ENCODE measurements around the gene PARP4. TPM values are rescaled to one million over a fixed set of nuclear protein-coding genes. Genes with fewer than 3 reads are reported as not detected.
"Not testable (repeated sequence)": the region's sequence is repeated elsewhere in the genome, so short reads cannot be mapped to it uniquely, and the experiment has no call there.

Gene PARP4
- total RNA-seq, 1 experiment from 2014 or later = 76.0 TPM

DNA sequence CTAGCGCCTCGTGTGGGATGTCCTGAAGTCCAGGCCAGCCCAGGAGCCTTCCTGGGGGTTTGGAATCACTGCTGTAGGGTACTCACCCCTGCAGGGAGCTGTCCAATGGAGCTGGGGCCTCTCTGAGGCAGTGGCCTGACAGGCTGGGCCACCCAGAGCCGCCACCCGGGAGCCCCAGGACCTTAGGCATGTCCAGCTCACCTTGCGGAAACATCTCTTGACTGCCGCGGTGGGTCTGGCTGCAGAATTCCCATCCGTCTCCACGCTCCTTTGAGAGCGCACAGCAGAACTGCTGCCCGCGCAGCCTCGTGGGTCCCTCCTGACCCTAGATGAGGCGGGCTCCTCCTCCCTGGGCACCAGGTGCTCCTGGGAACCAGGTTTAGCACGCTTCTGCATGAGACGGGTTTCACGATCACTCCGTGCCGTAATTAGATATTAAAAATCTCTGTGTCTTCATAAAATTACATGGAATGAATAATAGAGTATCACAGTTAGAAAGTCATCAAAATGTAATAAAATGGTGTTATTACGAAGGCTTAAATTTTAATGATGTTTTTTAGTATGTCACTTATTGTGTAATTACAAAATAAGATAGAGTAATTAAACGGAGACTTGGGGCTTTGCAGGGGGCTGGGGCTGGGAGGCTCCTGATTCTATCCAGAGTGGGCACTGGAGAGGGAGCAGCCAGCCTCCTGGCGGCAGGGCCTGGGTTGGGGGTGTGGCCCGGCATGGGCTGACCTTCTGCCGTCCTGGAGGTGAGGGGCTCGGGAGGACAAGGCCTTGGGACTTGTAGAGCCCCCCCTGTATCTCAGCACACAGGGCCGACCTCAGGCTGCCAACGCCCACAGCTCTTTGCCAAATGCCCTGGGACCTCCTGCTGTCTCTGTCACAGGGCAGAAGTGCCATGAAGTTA lies 120.6 kb downstream of the PARP4 start:
- POLR2A ChIA-PET; H2AFZ ChIP-seq (ENCODE audit: low read depth, low read length, poor library complexity, severe bottlenecking); H4K20me1 ChIP-seq (ENCODE audit: insufficient read depth); H3K27ac ChIP-seq (ENCODE audit: low read depth, low read length); ATAC-seq; H3K9me2 ChIP-seq (ENCODE audit: insufficient read depth); H3K9me3 ChIP-seq (ENCODE audit: control insufficient read depth in 1 of 2, insufficient read depth in 1 of 2, low read depth in 1 of 2, low read length in 2 of 2); H3K27me3 ChIP-seq (ENCODE audit: insufficient read depth, low read length); H3K36me3 ChIP-seq (ENCODE audit: control insufficient read depth in 1 of 2, insufficient read depth in 2 of 2, low read length in 2 of 2); H3K9ac ChIP-seq (ENCODE audit: low read length); intact Hi-C loops (cut with micrococcal nuclease); CTCF ChIA-PET; H3K4me2 ChIP-seq (ENCODE audit: low read length); DNase-seq (ENCODE audit: low read depth, low spot score); RAD21 ChIA-PET (ENCODE audit: low non-redundant PET in 1 of 2, low total read pairs in 2 of 2, uncharacterized antibody in 2 of 2, unreplicated experiment in 2 of 2); H3K4me1 ChIP-seq (ENCODE audit: control insufficient read depth in 1 of 2, insufficient read depth in 2 of 2, low read length in 2 of 2); BruUV-seq (replicated peaks); H3K4me3 ChIP-seq (replicated peaks in 1 of 2; ENCODE audit: low read depth in 1 of 2, low read length in 2 of 2); H3K79me2 ChIP-seq (ENCODE audit: insufficient read depth, low read length): not testable (repeated sequence)

DNA sequence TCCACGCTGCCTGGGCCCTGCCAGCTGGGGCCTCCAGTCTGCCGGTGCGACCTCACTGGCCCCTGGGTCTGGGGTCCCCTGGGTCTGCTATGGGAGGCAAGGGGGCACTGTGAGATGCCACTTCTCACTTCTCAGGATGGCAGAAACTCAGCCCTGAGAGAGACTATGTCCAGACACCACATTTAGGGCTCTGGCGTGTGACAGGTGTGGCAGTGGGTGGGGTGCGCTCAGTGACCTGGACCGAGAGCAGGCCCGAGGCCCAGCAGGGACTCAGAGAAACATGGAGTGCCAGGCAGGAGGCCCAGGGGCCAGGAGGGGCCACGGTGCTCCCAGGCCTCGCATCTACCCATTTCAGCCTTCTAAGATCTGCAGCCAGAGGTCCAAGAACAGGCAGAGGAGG lies 121.8 kb downstream of the PARP4 start:
- CTCF ChIA-PET; intact Hi-C loops (cut with micrococcal nuclease); H3K4me3 ChIP-seq (replicated peaks in 1 of 2; ENCODE audit: low read depth in 1 of 2, low read length in 2 of 2); H3K27ac ChIP-seq (ENCODE audit: low read depth, low read length); POLR2A ChIA-PET; H3K9ac ChIP-seq (ENCODE audit: low read length); H3K9me2 ChIP-seq (ENCODE audit: insufficient read depth); H3K36me3 ChIP-seq (ENCODE audit: control insufficient read depth in 1 of 2, insufficient read depth in 2 of 2, low read length in 2 of 2); H3K9me3 ChIP-seq (ENCODE audit: control insufficient read depth in 1 of 2, insufficient read depth in 1 of 2, low read depth in 1 of 2, low read length in 2 of 2); H3K4me1 ChIP-seq (ENCODE audit: control insufficient read depth in 1 of 2, insufficient read depth in 2 of 2, low read length in 2 of 2); H3K79me2 ChIP-seq (ENCODE audit: insufficient read depth, low read length); DNase-seq (ENCODE audit: low read depth, low spot score); BruUV-seq (replicated peaks); H3K27me3 ChIP-seq (ENCODE audit: insufficient read depth, low read length); H2AFZ ChIP-seq (ENCODE audit: low read depth, low read length, poor library complexity, severe bottlenecking); H3K4me2 ChIP-seq (ENCODE audit: low read length); ATAC-seq; RAD21 ChIA-PET (ENCODE audit: low non-redundant PET in 1 of 2, low total read pairs in 2 of 2, uncharacterized antibody in 2 of 2, unreplicated experiment in 2 of 2); H4K20me1 ChIP-seq (ENCODE audit: insufficient read depth): not testable (repeated sequence)

DNA sequence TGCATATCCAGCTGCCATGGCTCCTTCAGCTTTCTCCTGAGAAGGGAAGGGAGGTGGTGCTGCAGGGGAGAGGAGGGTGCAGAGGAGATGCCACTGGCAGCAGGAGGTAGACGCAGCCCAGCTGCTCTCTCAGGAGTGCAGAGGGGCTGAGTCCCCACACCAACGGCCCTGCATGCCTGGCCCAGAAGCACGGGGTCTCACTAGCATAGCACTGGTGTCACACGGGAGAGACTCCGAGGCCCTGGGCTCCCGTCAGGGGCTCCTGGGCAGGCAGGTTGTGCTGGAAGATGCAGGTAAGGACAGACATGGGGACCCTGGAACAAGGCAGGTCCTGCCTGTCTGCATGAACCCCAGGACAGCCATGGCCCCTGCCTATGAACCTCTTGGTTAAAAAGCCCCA lies 123.1 kb downstream of the PARP4 start:
- H3K36me3 ChIP-seq (ENCODE audit: control insufficient read depth in 1 of 2, insufficient read depth in 2 of 2, low read length in 2 of 2) = no peaks in the 10 kb centered on the region
- TF ChIP-seq EZH2 (IDR thresholded peaks at IDR 0.05) (no peak), CEBPB (IDR thresholded peaks at IDR 0.05; ENCODE audit: low read depth) (no peak), ATF3 (IDR thresholded peaks at IDR 0.05) (no peak), FOSL1 (IDR thresholded peaks at IDR 0.05; ENCODE audit: low read depth) (no peak), ZNF274 (IDR thresholded peaks at IDR 0.05; ENCODE audit: low read depth, low read length) (no peak), CBX3 (IDR thresholded peaks at IDR 0.05; ENCODE audit: low read depth) (no peak), SP1 (IDR thresholded peaks at IDR 0.05; ENCODE audit: low read depth) (no peak), TCF7L2 (IDR thresholded peaks at IDR 0.05; ENCODE audit: borderline replicate concordance, extremely low read depth, insufficient read depth, insufficient read length) (no peak)
- TF ChIP-seq, protein P1, sequence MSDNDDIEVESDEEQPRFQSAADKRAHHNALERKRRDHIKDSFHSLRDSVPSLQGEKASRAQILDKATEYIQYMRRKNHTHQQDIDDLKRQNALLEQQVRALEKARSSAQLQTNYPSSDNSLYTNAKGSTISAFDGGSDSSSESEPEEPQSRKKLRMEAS (IDR thresholded peaks at IDR 0.05) = no peak
- TF ChIP-seq, protein P2, sequence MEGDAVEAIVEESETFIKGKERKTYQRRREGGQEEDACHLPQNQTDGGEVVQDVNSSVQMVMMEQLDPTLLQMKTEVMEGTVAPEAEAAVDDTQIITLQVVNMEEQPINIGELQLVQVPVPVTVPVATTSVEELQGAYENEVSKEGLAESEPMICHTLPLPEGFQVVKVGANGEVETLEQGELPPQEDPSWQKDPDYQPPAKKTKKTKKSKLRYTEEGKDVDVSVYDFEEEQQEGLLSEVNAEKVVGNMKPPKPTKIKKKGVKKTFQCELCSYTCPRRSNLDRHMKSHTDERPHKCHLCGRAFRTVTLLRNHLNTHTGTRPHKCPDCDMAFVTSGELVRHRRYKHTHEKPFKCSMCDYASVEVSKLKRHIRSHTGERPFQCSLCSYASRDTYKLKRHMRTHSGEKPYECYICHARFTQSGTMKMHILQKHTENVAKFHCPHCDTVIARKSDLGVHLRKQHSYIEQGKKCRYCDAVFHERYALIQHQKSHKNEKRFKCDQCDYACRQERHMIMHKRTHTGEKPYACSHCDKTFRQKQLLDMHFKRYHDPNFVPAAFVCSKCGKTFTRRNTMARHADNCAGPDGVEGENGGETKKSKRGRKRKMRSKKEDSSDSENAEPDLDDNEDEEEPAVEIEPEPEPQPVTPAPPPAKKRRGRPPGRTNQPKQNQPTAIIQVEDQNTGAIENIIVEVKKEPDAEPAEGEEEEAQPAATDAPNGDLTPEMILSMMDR (IDR thresholded peaks at IDR 0.05 in 2 of 3, conservative IDR thresholded peaks at IDR 0.05 in 1 of 3; ENCODE audit: borderline replicate concordance in 1 of 3, insufficient read depth in 1 of 3, low read depth in 2 of 3, low read length in 2 of 3) = no peak
- DNase-seq (ENCODE audit: low read depth, low spot score) = no peak
- H3K4me2 ChIP-seq (ENCODE audit: low read length) = no peak overlapping the region
- H3K27ac ChIP-seq (ENCODE audit: low read depth, low read length) = no peak overlapping the region
- RAD21 ChIA-PET (ENCODE audit: low non-redundant PET in 1 of 2, low total read pairs in 2 of 2, uncharacterized antibody in 2 of 2, unreplicated experiment in 2 of 2) = no interaction called here
- no peak overlapping the region for H3K4me3 ChIP-seq (replicated peaks in 1 of 2; ENCODE audit: low read depth in 1 of 2, low read length in 2 of 2)
- no peak overlapping the region for H3K9ac ChIP-seq (ENCODE audit: low read length)
- CTCF ChIA-PET = no interaction called here
- no peaks in the 10 kb centered on the region for H3K9me3 ChIP-seq (ENCODE audit: control insufficient read depth in 1 of 2, insufficient read depth in 1 of 2, low read depth in 1 of 2, low read length in 2 of 2)
- H3K9me2 ChIP-seq (ENCODE audit: insufficient read depth) = no peaks in the 10 kb centered on the region
- ATAC-seq = no peak
- H4K20me1 ChIP-seq (ENCODE audit: insufficient read depth) = no peaks in the 10 kb centered on the region
- intact Hi-C loops (cut with micrococcal nuclease) = no loop called here
- no TSS peak for BruUV-seq (replicated peaks)
- POLR2A ChIA-PET = no interaction called here
- H3K79me2 ChIP-seq (ENCODE audit: insufficient read depth, low read length) = no peaks in the 10 kb centered on the region
- H3K27me3 ChIP-seq (ENCODE audit: insufficient read depth, low read length) = no peaks in the 10 kb centered on the region
- no peak overlapping the region for H2AFZ ChIP-seq (ENCODE audit: low read depth, low read length, poor library complexity, severe bottlenecking)
- H3K4me1 ChIP-seq (ENCODE audit: control insufficient read depth in 1 of 2, insufficient read depth in 2 of 2, low read length in 2 of 2) = no peaks in the 10 kb centered on the region

Measured in HCT116 (cell line).